ENCODE data around the gene UGT2B28.
"Not testable (repeated sequence)": the region's sequence is repeated elsewhere in the genome, so short reads cannot be mapped to it uniquely, and the experiment has no call there.

UGT2B28 gene

DNA sequence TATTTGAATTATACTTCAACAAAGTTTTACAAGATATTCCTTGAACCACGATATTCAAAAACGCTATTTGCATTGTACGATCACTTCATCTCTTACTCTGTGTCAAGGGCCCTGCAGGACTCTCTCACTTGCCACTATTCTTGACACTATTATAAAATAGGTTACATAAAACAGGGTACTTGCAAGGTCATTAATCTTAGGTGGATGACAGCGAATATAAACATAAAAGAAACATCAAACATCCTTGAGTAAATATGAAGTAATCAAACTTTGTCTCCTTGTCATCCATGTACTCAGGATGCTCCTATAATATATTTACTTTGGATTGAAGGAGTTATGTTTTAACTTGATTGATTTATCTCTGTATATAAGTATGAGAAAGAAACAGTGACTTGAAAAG, at the start of gene UGT2B28:
Gene UGT2B28 (plus strand): TSS at position 395 of the 400 bp plus-strand sequence. CDS start 26 bp downstream, outside the sequence.
- DNase-seq (ENCODE audit: low read depth in 1 of 2, low spot score in 1 of 2), result not testable (repeated sequence)

DNA sequence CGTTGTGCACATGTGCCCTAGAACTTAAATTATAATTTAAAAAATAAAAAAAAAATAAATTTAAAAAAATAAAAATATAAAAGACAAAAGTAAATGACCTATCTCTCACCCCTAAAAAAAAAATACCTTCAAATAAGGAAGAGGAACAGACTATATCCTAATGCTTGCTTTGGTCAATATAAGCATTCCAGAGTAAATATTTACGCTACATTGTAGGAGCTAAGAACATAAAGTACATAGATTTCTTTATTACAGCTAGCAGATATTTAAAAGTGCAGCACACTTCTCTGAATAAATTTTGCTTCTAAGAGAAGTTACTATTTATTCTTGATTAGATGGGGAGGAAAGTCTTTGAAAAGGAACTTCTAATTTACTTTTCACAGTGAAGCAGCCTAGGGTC, 41.2 kb upstream of the UGT2B28 start:
- DNase-seq (ENCODE audit: low read depth in 1 of 2, low spot score in 1 of 2), result no peak

DNA sequence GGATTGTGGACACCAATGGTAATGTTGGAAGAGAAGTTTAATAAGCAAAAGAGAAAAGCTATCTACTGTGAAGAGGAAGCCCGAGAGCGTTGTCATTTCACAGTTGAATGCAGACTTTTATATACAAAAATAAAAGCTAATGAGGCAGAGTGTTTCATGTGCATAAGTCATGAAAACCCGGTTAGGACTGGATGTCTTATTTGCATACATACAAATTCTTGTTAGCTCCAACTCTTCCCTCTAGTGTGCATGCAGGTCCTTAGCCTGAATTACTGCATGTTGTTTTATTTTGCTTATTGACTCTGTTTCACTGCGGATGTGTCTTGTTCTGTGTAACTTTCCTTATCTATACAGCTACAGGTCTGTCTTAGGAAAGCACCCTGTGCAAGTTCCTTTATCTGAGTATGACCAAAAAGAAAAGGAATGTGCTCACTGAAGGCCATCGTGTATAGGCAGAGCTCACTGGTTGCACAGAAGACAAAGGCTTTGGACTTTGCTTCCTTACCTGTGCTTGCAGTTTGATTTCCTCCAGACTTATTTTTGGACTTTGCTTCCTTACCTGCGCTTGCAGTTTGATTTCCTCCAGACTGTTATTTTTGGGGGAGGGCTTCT, 40.6 kb upstream of the UGT2B28 start:
- DNase-seq (ENCODE audit: low read depth in 1 of 2, low spot score in 1 of 2), result no peak

- not testable (repeated sequence) for DNase-seq (ENCODE audit: low read depth in 1 of 2, low spot score in 1 of 2)
Observed at GRCh38 chr4:69240787-69241186, 39.5 kb upstream of the UGT2B28 start.

DNA sequence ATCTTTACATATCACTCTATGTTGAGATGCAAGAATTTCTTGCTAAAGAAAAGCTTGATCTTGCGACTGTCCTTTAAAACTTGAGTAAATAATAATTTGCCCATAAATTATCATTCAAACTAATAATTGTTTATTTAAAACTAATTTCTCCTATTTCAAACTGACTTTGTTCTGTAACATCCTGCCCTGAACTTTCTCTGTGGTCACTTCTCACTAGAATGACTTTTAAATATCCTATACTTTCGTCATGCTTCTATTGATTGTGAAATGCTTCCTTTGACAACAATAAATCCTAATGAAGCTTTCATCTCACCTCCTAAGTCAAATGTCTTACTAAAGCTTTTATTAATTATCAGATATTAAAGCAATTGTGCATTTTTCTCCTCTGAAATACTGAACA, 38.5 kb upstream of the UGT2B28 start:
- DNase-seq (ENCODE audit: low read depth in 1 of 2, low spot score in 1 of 2), result not testable (repeated sequence)

DNA sequence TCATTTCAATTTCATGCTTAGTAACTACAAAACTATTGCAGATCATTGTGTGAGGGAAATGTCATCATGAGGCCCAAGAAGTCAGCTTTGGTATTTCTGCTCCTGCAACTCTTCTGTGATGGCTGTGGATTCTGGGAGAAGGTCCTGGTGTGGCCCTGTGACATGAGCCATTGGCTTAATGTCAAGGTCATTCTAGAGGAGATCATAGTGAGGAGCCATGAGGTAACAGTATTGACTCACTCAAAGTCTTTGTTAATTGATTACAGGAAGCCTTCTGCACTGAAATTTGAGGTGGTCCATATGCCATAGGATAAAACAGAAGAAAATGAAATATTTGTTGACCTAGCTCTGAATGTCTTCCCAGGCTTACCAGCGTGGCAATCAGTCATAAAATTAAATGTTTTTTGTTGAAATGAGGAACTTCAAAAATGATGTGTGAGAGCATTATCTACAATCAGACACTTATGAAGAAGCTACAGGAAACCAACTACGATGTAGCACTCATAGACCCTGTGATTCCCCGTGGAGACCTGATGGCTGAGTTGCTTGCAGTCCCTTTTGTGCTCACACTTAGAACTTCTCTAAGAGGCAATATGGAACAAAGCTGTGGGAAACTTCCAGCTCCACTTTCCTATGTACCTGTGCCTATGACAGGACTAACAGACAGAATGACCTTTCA, 37.6 kb upstream of the UGT2B28 start:
- DNase-seq (ENCODE audit: low read depth in 1 of 2, low spot score in 1 of 2), result not testable (repeated sequence)

DNA sequence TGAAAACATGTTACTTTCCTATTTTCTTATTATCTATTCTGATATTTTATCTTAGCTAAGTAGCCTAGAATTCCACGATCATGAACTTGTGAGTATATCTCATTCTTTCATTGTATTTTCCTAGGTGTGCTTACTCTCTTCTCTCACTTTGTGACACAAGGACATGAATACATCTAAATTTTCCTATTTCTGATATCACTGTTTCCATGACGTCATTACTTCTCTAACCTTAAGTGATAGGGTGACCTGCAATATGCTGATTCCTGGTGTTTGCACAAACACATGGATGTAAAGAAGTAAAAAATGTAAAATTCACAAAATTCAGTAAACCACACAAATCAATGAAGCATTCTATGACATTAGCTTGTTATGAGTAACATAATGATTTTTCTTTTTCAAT, 29.4 kb upstream of the UGT2B28 start:
- not testable (repeated sequence) for DNase-seq (ENCODE audit: low read depth in 1 of 2, low spot score in 1 of 2)

- DNase-seq (ENCODE audit: low read depth in 1 of 2, low spot score in 1 of 2), result not testable (repeated sequence)
Observed at GRCh38 chr4:69253147-69253772, 27.0 kb upstream of the UGT2B28 start.

DNA sequence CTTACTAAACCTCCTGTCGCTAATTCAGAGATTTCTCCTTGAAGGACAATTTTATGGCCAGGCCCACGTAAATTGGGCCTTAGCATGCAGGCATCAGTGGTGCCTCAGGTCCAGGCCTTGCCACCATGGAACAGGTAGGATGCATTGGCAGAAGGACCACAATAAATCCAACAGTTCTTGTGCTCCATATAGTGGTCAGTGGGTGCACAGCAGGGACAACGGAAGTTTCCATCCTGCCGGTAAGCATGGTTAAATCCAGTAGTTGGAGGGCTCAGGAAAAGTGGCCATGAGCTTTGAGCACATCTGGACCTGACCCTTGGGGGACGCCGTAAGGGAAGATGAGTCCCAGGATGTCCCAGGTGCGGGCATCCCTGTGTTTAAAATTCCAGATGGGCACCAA, 11.7 kb upstream of the UGT2B28 start:
- not testable (repeated sequence) for DNase-seq (ENCODE audit: low read depth in 1 of 2, low spot score in 1 of 2)

DNA sequence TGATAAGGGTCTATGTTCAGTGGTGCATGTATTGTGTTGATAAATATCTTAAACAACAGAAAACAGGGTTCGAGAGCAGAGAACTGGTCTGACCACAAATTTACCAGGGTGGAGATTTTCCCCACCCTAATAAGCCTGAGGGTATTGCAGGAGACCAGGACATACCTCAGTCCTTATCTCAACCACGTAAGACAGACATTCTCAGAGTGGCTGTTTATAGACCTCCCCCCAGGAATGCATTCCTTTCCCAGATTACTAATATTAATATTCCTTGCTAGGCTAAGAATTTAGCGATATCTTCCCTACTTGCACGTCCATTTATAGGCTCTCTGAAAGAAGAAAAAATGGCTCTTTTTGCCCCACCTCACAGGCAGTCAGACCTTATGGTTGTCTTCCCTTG, 16.1 kb downstream of the UGT2B28 start:
- not testable (repeated sequence) for DNase-seq (ENCODE audit: low read depth in 1 of 2, low spot score in 1 of 2)

DNA sequence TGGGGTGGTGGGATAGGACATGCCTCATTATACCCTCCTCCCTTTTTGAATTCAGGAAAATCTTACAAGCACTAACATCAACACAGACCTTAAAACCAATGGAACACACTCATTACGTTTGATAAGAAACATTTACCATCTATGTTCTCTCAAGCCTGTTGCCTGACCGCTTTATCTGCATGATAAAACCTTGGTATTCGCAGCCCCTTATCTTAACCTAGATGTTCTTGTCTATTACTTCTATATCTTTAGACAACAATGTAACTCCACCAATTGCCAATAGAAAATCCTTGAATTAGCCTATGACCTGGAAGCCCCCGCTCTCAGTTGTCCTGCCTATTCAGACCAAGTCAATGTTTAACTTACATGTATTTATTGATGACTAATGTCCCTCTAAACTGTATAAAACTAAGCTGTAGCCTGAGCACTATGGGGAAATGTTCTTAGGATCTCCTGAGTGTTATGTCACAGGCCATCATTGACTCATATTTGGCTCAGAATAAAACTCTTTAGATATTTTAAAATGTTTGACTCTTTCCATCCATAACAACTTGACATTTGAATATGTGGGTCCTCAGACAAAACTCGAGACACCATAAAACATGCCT, 28.3 kb downstream of the UGT2B28 start:
- DNase-seq (ENCODE audit: low read depth in 1 of 2, low spot score in 1 of 2), result not testable (repeated sequence)

GRCh38 chr4:69309549-69310076, 29.3 kb downstream of the UGT2B28 start:
- not testable (repeated sequence) for DNase-seq (ENCODE audit: low read depth in 1 of 2, low spot score in 1 of 2)

DNA sequence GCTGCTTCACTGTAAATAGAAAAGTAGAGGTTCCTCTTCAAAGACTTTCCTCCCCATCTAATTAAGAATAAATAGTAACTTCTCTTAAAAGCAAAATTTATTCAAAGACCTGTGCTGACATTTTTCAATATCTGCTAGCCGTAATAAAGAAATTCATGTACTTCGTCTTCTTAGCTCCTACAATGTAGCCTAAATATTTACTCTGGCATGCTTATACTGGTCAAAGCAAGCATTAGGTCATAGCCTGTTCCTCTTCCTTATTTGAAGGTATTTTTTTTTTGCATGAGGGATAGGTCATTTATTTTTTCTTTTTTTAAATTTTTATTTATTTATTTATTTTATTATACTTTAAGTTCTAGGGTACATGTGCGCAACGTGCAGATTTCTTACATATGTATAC, 30.0 kb downstream of the UGT2B28 start:
- not testable (repeated sequence) for DNase-seq (ENCODE audit: low read depth in 1 of 2, low spot score in 1 of 2)

DNA sequence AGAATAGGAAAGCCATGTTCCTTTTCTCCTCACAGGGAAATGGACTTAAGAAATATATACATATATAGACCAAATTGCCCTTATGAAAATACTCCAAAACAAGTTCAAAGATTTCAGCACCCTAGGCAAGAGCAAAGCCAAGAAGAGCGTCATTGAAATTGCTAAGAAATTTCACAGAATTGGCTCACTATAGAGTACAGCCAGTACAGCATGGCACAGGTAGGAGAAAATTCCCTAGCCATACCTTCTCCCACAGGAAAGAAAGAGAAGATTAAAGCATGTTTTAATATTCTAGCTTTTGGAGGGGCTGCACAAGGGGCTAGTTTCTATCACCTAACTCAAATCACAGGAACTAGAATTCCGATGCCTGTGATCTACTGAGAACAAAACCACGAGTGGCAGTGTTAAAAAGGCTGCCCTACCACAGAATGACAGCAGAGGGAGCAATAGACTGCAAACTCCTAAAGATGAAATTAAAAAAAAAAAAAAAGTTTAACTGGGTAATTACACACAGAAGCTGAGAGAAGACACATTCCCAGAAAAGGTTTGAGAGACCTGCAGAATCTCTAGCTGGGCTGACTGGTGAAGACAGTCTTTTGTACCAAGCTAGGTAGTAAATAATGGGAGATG, 37.5 kb downstream of the UGT2B28 start:
- DNase-seq (ENCODE audit: low read depth in 1 of 2, low spot score in 1 of 2), result not testable (repeated sequence)

GRCh38 chr4:69321153-69321729, 41.0 kb downstream of the UGT2B28 start:
- DNase-seq (ENCODE audit: low read depth in 1 of 2, low spot score in 1 of 2), result no peak

DNA sequence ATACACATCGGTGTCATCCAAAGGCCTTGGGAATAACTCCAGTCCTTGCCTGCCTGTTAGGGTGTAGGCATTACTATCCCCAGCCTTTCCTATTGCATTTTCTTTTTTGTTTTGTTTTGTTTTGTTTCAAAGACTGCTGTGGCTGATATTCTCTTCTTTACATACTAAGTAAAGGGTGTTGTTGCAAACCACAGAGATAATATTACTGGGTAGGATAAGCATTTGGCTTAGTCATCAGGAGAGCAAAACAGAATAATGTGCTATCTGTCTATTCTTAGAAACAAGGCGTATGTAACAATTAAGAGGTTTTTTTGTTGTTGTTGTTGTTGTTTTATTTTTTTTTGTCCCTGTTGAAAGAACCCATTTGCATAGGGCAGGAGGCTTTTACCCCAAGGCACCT, 41.8 kb downstream of the UGT2B28 start:
- DNase-seq (ENCODE audit: low read depth in 1 of 2, low spot score in 1 of 2), result no peak

DNA sequence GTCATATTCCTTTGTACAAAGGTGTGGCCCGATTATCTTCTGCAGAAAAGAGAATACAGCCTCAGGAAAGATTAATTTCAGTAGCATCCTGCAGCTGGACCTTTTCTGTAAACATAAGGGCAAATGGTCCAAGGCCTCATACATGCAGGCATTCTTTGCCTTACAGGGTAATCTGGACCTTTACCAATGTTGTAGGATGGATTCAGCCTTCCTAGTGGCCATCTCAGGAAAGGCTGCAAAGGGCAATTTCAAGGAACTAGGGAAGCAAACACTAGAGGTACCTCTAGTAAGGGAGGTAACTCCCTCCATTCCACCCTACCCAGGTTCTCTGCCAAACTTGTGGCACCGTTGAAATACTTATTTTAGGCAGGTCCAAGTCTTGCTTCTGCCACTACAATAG, 43.0 kb downstream of the UGT2B28 start:
- DNase-seq (ENCODE audit: low read depth in 1 of 2, low spot score in 1 of 2), result no peak

- DNase-seq (ENCODE audit: low read depth in 1 of 2, low spot score in 1 of 2), result no peak
Observed at GRCh38 chr4:69330345-69331047, 50.2 kb downstream of the UGT2B28 start.

DNA sequence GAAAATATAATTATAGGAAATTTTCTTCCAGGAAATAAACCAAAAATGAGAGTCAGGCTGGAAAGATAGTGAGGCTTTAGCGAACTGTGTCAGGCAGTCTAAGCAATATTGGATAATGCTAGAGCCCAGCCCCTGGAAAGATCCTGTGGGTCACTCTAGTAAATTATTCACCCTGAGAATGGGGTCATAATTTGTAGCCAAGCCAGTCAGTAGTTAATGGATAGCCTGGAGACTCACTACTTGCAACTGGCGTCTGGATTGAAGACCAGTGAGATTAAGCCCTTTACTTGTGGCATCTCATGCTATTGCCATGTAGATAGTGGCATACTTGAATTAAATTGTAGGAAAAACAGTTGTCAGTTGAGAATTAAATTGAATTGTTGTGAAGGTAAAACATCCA, 51.0 kb downstream of the UGT2B28 start:
- not testable (repeated sequence) for DNase-seq (ENCODE audit: low read depth in 1 of 2, low spot score in 1 of 2)

GRCh38 chr4:69335485-69335884, 55.2 kb downstream of the UGT2B28 start:
- DNase-seq (ENCODE audit: low read depth in 1 of 2, low spot score in 1 of 2), result not testable (repeated sequence)
